Right ventricle myocardium superior (tissue), 1 donor: ENCODE measurements around the gene BMPR1A. TPM values are rescaled to one million over a fixed set of nuclear protein-coding genes. Genes with fewer than 3 reads are reported as not detected.
A peak's percentile ranks its signal among the peaks of the same experiment; 100 is the strongest.
"Not testable (repeated sequence)": the region's sequence is repeated elsewhere in the genome, so short reads cannot be mapped to it uniquely, and the experiment has no call there.

Experiments
- ATAC-seq: fragments of 200-7000 bp; cut with Tn5 transposase; one replicate; pipeline ENCODE4 v1.9.1; 2020; ENCODE audit warnings: mild to moderate bottlenecking; ENCODE audit not compliant: poor library complexity
- DNase-seq: peaks from one replicate; pipeline ENCODE4 v3.0.0-alpha.2; 2020
- intact Hi-C: fragments of 100-400 bp; cut with DNase I; formaldehyde crosslinking; loops from one replicate; pipeline ENCODE4 v1.11.2; 2022
- total RNA-seq: library from RNA; stranded (reverse); fragmentation: NEBNext Ultra II Directional; extraction: Animal tissue kit (Norgen Biotek cat#: 25700); gene quantifications from one replicate; pipeline ENCODE4 v1.2.1, GENCODE V29; 2021
- donor health status: DM: no; HTN: yes; CAD: no; lungs with severe emphysema.

BMPR1A gene
- total RNA-seq, 1 donor from 2014 or later = 50.2 TPM

DNA sequence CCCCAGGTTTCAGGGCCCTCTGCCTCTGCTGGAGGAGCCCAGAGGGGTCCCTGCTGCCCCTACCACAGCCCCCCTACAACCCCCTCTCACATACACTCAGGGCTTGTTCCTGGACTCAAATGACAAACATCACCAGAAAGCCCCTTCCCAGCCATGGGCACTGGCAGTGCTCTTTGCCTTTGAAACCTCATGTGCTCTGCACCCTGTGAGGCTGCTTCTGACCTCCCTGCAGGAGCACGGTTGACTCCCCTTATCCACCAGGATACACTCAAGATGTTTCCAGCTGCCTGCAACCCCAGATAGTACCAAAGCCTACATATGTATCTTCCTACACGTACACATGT is 208.4 kb downstream of the BMPR1A start:
- intact Hi-C loops = no loop called here

DNA sequence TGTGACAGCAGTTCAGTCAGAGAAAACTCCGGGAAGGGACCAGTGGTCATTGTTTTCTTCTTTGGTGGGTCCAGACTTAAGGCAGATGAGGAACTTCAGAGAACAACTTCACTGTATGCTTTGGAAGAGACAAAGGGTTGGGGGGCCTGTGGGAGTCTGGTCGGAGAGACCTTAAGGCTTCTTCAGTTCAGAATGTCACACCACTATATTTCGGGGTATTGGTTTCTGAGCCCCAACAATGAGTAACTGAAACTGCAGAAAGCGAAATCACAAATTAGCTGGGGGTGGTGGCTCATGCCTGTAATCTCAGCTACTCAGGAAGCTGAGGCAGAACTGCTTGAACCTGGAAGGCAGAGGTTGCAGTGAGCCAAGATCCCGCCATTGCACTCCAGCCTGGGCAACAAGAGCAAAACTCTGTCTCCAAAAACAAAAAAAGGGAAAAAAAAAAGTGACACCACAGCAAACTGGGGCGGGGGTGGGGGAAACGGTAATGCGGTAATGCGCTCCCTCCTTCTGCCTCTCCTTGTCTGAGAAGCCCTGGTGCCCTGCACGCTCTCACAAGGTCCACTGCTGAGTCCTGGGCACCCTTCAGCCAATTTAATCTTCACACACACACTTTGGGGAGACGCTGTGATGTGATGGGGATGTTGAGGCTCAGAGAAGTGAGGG is 209.7 kb downstream of the BMPR1A start:
- ATAC-seq (no peak), DNase-seq (no peak)
- intact Hi-C loops = no loop called here

More for the DNA sequence above, 208.4 kb downstream of the BMPR1A start:
- DNase-seq (no peak), ATAC-seq (no peak)

DNA sequence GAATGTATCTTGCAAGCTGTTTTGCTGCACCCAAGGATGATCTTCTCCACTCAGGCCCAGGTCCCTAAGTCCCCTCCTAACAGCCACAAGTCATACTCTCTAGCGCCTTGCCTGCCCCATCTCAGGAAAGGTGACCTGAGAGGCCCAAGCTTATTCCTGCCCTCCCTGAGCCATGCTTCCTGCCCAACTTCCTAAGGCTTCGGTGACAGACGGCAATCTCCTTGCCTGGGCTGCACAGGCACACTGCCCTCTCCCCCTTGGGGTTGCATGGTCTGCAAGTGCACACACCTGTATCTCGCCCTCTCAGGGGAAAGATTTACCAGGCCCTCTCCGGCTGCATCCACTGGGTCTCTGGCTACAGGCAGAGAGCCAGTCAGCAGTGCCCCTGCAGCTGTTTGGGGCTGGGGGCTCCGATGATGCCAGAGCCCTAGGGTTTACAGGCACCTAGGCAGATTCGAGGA is 211.1 kb downstream of the BMPR1A start:
- intact Hi-C loops = no loop called here
- ATAC-seq (no peak), DNase-seq (peak; percentile 35)

DNA sequence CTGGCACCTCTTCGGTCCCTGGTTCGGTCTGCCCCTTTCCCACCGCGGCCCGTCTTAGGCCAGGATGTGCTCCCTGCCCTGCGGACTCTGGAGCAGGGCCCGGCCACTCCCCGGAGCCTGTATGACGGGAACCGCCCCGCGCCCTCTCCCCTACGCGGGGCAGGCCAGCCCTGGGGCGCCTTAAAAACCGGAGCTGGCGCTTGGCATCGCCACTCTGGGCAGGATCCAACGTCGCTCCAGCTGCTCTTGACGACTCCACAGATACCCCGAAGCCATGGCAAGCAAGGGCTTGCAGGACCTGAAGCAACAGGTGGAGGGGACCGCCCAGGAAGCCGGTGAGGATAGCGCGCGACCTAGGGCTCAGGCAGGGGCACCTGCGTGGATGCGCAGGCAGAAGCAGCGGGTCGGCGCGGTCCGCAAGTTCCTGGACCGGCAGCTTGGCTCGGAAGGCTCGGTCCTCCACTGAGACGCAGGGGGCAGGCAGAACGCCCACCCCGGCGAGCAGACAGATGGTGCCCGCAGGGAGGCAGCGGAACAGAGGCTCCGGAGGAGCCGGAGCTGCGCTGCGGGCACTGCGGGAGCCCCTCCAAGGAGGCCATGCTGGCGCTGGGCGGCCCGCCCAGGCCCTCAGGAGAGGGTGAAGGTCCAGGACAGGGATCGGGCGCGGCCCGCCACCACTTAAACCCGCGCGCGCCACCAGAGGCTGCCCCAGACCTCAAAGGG is 212.0 kb downstream of the BMPR1A start, which contains the start of gene ADIRF:
TSS of gene ADIRF (plus strand) at position 212 of the 723 bp plus-strand sequence. CDS start at position 275, 63 bp downstream.
- intact Hi-C loops = no loop called here
- peak; percentile 82 for DNase-seq
- peak; percentile 14 for ATAC-seq

DNA sequence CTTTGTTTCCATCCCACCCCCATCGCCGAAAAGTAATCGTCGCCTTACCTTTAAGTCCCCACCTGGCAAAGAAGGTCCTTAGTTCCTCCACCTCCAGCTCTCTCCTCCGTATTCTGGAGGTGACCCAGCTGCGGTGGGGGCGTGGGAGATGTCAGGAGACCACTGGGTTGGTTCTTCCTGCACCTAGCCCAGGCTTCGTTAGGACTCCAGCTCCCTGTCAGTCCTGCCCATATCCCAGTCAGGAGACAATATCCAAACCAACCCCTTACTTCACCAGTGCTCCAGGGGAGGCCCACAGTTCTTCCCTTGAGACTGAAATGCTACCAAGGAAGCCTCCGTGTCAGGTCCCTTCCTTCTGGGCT is 212.6 kb downstream of the BMPR1A start:
- intact Hi-C loops = no loop called here
- DNase-seq (no peak), ATAC-seq (no peak)

DNA sequence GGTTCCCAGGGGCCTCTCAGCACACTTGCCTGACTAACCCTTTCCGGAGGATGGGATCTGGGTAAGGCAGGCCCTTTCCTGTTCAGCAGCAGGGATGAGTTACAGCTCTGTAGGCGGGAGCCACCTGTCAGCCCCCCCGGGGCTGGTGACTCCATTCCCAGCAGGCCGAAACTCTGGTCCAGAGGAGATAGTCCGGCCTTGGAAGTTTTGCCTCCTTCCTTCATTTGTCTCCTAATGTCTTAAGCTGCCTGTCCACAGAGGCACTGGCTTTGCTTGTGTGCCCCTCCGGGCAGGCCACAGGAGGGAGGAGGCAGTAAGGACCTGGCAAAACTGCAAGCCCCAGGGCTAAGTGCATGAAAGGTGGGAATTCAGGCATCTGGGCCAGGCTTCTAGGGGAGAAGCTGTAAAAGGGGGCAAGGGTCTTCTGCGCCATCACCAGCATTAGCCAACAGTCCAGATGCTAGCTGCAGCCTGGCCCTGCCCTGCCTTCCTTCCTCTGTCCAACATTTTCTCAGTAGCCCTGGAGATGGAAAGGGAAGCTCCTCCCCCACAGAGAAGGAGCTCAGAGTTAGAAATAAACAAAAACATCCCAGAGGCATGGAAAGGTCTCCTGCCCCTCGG is 213.1 kb downstream of the BMPR1A start:
- DNase-seq (peak; percentile 45), ATAC-seq (no peak)
- intact Hi-C loops = no loop called here

DNA sequence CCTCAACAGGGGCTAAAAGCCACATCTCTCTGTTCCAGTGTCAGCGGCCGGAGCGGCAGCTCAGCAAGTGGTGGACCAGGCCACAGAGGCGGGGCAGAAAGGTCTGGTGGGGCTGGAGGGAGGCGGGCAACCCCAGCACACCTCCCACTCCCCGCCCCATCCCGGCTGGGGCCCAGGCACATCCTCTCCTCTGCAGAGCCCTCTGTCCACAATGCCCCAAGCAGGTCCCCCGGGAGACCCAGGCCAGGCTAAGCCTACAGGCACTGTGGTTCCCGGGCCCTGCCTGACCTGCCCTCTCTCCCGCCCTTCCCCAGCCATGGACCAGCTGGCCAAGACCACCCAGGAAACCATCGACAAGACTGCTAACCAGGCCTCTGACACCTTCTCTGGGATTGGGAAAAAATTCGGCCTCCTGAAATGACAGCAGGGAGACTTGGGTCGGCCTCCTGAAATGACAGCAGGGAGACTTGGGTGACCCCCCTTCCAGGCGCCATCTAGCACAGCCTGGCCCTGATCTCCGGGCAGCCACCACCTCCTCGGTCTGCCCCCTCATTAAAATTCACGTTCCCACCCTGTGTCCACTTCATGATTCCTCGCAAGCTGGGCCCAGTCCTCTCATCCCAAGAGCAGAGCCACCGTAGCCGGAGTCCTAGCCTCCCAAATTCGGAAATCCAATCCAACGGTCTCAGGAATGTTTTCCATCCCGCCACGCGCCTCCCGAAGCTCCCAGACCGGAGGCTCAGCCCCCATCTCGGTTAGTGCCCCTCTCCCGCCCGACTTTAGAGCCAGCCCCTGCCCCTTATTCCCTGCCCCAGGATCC is 214.0 kb downstream of the BMPR1A start:
- DNase-seq = peak; percentile 91
- intact Hi-C loops = no loop called here
- peak; percentile 60 for ATAC-seq

DNA sequence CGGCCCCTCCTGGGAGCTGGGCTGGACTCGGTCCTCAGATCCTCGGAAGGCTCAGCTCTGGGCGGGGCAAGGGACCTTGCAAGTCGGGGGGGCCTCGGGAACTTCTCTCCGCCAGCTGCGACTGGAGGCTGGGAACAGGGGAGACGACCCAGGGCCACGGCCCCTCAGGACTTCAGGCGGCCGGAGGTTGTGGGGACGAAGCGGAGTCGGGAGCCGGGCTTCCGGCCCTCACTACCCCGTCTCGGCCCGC is 214.5 kb downstream of the BMPR1A start:
- intact Hi-C loops = no loop called here
- ATAC-seq = peak; percentile 33
- no peak for DNase-seq

DNA sequence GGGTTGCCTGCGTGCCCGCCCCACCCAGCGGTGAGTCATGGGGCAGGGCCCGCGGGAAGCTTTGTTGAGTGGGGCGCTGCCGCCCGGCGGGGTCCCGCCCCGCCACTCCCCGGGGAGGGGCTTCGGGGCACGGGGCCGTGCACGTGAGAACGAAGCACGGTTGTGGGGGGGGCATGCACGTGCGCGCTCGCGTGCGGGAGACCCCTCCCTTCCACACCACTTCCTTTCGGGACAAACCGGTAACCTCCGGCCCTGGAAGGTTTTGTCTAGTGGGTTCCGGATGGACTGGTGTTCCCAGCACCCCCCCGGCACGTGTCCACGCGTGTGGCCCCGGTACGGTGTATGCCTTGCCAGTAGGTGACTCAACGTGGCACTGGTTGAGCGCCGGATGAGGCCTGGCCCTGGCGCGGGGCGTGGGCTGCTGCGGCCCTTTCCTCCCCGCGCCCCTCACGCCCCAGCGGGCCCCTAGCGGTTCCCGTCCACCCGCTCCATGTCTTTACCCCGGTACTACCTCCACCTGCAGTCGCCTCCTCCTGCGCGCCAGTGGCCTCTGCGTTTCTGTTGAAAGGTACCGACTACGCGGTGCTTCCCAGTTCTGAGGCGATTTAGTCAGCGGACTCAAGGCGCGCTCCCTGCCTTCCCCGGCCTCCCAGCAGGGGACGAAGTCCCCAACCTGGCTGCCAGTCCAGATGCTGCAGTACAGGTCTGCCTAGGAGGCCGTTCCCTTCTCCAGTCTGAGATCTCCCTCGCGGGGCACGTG is 215.0 kb downstream of the BMPR1A start:
- DNase-seq (peak; percentile 91), ATAC-seq (peak; percentile 87)
- intact Hi-C loops = no loop called here

DNA sequence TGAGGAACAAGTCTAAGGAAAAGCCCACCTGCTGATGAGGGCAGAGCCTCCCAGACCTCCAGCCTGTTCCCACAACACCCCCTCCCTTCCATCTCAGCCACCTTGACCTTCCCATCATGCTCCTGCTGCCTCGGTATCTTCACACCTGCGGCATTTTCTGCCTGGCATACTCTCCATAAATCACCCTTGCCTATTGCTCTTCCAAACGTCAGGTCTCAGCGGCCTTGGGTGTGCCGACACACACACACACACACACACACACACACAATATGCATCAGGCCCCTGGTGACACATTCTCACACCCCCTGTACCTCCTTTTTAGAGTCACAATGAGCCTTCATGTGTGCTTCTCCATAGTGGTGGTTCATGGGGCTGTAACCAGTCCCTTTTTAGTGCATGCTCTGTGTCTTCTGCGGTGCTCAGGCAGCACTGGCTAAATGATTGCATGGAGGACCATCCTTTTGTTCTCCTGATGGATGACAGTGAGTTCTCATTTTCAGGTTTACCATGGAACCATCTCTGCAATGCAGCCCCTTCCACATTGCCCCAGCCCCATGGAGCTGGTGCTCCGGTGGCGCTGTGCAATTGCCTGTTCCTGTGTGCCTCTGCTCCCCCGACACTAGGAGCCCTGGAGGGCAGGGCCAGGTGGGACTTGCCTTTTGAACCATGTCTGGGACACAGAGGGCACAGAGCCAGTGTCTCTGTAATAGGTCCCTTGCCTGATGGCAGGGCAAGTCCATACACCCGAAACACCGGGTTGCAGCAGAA is 216.4 kb downstream of the BMPR1A start:
- DNase-seq (no peak), ATAC-seq (no peak)

DNA sequence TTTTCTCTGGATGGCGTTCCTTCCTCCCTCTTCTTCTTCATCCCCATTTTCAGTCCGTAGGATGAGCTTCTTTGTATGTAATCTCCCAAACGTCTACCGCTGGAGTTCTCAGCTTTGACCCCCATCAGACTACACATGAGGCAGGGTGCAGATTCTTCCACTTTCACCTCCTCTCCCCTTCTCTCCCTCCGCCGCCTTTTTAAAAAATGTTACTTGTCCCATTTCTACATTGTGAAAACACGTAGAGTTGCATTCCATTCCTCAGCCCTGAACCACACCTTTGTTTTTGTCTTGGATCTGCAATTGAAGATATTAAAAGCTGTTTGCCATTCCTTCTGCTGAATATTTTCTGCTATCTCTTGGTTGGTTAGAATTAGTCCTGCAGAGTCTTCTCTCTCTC is 218.1 kb downstream of the BMPR1A start:
- no peak for DNase-seq
- no peak for ATAC-seq
- intact Hi-C loops = no loop called here

More for the DNA sequence above, 216.4 kb downstream of the BMPR1A start:
- intact Hi-C loops = no loop called here

DNA sequence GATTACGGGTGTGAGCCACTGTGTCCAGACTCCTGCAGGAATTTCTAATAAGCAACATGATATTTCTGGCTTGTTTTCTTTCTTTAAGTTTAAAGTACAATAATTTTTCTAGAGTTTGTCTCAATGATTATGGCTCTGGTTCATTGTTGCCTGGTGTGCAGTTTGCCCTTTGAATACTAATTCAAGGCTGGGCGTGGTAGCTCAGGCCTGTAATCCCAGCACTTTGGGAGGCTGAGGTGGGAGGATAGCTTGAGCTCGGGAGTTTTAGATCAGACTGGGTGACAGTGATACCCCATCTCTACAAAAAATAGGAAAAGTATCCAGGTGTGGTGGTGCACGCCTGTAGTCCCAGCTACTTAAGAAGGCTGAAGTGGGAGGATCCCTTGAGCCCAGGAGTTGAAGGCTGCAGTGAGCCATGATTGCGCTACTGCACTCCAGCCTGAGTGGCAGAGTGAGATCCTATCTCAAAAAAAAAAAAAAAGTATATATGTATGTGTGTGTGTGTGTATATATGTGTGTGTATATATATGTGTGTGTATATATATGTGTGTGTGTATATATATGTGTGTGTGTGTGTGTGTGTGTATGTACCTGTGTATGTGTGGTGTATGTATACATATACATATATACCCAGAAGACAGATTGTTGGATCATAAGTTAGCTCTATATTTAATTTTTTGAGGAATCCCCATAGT is 220.1 kb downstream of the BMPR1A start:
- no peak for DNase-seq
- no peak for ATAC-seq
- intact Hi-C loops = no loop called here

DNA sequence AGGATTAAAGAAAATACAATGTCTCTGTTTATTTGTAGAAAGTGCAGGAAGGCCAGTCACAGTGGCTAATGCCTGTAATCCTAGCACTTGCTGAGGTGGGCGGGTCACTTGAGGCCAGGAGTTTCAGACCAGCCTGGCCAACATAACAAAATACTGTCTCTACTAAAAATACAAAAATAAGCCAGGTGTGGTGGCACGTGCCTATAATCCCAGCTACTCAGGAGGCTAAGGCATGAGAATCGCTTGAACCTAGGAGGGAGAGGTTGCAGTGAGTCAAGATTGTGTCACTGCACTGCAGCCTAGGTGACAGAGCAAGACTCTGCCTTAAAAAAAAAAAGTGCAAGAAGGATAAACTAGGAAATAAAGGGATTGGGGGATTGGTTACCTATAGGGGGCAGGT is 222.0 kb downstream of the BMPR1A start:
- DNase-seq, intact Hi-C loops: not testable (repeated sequence)

DNA sequence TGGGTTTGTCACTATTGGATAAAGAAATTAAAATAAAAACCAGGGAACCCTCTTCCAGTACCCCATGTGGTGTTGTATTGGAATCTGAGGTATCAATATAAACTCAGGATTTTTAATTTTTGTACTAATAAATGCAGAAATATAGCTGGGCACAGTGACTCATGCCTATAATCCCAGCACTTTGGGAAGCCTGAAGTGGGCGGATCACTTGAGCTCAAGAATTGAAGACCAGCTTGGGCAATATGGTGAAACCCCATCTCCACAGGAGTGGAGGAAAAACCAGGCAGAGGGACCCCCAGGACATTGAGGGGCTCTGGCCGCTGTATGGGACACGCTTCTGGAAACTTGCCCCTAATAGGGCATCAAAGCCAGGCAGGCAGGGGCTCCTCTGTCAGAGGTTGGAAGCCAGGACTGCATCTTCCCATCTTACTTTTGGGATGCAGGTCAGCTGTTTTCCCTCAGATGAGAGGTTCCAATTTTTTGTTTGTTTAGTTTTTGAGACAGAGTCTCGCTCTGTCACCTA is 222.9 kb downstream of the BMPR1A start:
- ATAC-seq = peak; percentile 9
- intact Hi-C loops = no loop called here
- no peak for DNase-seq

More for the DNA sequence above, 222.0 kb downstream of the BMPR1A start:
- ATAC-seq = not testable (repeated sequence)

DNA sequence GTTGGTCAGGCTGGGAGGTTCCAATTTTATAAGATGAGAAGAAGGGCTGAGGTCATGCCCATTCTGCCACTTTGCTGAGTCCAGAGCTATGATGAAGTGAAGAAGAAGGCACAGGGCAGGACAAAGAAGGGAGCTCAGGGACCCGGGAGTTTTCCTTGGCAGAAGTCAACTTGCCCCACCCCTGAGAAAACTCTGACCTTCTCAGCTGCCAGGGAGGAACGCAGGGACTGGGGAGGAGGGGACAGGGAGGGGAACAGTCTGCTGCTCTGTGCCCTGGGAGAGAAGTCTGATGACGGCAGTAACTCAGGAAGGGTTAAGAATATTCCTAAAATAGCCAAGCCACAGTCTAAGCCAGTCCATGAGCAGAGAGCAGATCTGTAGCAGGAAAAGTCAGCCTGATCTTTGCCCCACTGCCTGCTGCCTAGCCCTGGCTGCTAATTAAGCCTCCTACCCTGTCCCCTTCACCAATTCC is 223.6 kb downstream of the BMPR1A start:
- DNase-seq (peak; percentile 66), ATAC-seq (peak; percentile 87)
- intact Hi-C loops = no loop called here

DNA sequence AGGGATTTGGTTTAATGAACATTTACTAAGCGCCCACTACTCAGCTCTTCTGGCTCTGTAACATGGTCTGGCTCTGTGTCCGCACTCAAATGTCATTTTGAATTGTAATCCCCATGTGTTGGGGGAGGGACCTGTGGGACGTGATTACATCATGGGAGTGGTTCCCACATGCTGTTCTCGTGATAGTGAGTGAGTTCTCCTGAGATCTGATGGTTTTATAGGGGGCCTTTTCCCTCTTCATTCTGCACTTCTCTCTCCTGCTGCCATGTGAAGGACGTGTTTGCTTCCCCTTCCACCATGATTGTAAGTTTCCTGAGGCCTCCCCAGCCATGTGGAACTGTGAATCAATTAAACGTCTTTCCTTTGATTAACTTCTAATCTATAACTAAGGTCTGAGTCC is 224.6 kb downstream of the BMPR1A start:
- peak; percentile 28 for DNase-seq
- intact Hi-C loops = not testable (repeated sequence)
- ATAC-seq = peak; percentile 24

DNA sequence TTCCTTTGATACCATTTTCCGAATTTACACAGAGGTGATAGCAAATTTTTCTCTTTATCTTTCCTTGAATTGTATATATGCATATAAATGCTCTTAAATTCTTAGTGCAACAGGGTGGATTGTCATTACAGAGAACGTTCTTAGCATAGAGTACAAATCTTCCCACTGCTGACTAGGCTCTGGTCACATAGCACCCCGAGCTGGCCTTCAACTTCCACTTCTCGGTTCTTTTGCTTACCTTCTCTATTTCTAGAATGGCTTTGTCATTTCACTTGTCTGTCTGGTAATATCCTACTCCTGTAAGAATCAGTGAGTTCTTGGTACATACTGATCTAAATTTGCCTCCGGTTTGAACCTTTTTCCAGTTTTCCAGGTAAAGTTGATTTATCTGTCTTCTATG is 225.3 kb downstream of the BMPR1A start:
- DNase-seq = no peak

More for the DNA sequence above, 225.3 kb downstream of the BMPR1A start:
- intact Hi-C loops = no loop called here
- no peak for ATAC-seq
